Colon (tissue), 2 donors: ENCODE results near the gene EPHB2.
"Not testable (repeated sequence)": the region's sequence is repeated elsewhere in the genome, so short reads cannot be mapped to it uniquely, and the experiment has no call there.

Source experiments
- FAIRE-seq: peaks from 2 replicates; lab custom pipeline; 2012; peaks lifted over from hg19 to GRCh38; lab: Jason Lieb, UNC
- donor health status: control.
- donor health status: control.

EPHB2 gene

DNA sequence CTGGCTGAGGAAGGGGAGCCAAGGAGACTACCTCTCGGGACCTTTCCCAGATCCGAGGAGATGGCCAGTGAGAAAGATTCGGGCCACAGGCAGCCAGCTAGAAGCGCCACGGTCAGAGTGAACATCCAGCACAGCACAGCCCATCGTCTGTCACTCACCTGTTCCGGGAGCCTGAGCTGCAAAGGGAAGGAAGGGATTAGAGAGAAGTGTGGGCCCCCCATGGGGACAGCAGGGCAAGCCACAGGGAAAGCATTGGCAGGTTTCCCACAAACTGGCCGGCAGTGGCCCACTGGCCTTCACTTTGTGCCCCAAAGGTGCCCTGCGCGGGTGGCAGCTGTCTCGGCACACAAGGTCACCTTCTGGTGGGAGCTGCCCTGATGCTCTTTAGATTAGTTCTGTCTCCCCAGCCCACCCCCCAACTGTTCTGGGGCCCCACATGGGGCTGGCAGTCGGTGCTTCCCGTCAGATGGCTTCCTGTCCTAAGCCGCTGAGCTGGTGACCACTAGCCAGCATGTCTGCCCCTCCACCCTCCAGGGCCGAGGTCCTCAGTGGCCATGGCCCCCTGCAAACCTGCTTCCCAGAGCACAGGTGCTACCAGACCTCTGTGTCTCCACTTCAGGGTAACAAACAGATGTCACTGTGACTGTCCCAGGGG, 205.3 kb downstream of the EPHB2 start:
- no peak for FAIRE-seq

GRCh38 chr1:22916471-22916820, 205.8 kb downstream of the EPHB2 start:
- FAIRE-seq: no peak

- FAIRE-seq: no peak
These were observed 207.3 kb downstream of the EPHB2 start for GRCh38 chr1:22917989-22918388.

DNA sequence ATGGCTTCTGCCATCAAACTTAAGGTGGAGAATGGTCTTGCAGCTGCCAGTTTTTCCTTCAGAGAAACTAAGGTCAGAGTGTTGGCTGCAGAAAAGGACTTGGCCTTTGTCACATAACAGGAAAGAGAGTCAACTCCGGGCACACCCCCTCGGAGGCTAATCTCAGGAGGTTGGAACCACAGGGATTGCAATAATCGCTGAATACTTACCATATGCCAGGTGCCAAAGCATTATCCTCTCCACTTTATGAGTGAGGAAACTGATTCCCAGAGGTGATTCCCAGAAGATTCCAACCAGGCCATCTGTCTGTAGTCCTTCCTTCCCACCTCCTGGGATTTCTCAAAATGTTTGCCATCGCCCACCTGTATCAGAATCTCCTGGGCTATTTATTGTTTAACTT, 208.0 kb downstream of the EPHB2 start:
- FAIRE-seq: no peak

- no peak for FAIRE-seq
These were observed 208.8 kb downstream of the EPHB2 start for GRCh38 chr1:22919341-22920025.

DNA sequence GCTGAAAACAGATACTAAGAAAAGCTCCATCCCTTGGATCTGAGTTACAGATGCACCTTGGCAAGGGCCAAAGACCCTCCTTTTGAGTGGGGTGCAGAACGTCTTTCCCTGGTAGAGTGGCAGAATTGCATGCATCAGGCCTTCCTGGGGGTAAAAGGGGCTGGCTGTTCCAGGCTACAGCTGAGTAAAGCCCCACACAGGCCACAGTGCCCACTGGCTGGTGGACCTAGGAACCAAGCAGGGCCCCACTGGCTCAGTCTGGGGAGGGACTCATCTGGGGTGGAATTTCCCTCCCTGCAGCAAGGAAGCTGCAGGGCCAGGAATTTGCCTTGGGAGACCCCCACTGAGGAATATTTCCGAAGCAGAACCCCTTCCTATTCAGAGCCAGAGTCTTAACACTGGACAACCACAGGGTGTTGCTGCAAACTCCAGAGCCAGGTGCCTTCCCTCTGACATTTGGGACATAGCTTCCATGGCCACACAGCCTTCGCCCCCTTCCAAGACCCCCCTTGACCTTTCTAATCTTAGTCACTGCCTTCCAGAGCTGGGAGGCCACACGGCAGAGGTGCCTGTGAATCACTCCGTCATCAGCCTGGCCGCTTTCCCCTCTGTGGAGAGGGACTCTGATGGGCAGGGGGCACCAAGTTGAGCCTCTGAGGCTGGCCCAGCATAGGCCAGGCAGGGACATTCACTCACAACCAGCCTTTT, 209.5 kb downstream of the EPHB2 start:
- no peak for FAIRE-seq

- no peak for FAIRE-seq
These were observed 210.3 kb downstream of the EPHB2 start for GRCh38 chr1:22920734-22921451.

- FAIRE-seq: no peak
These were observed 210.9 kb downstream of the EPHB2 start for GRCh38 chr1:22921452-22922126.

DNA sequence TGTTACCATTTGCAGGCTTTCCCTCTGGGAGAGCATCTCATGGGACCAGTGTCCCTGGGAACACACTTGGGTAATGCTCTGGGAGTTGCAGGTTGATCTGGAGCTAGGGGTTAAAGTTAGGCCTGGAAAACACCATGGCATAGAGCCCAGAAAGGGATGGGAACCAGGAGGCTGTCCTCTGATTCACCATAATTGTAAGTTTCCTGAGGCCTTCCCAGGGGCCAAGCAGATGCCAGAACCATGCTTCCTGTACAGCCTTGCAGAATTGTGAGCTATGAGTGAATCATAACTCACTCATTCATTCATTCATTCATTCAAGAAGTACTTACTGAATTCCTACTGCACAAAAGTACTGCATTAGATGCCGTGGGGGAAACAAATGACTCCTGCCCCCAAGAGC, 212.0 kb downstream of the EPHB2 start:
- FAIRE-seq: no peak

GRCh38 chr1:22925111-22925510, 214.5 kb downstream of the EPHB2 start:
- no peak for FAIRE-seq

DNA sequence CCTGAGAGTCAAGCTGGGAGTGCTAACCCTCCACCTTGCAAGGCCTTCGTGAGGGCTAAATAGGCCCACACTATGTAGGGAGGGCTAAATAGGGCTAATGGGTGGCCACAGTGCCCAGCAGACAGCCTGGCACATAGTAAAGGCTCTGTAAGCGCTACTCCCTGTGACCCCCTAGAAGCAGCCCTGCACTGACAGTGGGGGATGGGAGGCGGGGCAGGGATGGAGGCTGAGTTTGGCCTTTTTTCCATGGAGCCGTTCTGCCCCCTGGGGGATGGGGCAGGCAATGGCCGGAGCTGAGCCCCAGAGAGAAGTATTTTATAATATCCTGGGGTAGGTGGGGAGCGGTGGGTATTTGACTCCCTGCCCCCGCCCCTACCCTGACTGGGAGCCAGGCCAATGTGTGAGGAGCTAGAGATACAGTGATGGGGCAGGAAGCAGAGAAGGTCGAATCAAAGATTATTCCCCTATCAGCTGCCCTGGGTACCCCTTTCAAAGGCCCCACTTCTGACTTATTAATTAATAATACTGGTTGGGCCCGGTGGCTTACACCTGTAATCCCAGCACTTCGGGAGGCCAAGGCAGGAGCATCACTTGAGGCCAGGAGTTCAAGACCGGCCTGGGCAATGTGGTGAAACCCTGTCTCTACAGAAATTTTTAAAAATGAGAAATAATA, 219.7 kb downstream of the EPHB2 start:
- FAIRE-seq: no peak

- no peak for FAIRE-seq
These were observed 222.3 kb downstream of the EPHB2 start for GRCh38 chr1:22932803-22933470.

DNA sequence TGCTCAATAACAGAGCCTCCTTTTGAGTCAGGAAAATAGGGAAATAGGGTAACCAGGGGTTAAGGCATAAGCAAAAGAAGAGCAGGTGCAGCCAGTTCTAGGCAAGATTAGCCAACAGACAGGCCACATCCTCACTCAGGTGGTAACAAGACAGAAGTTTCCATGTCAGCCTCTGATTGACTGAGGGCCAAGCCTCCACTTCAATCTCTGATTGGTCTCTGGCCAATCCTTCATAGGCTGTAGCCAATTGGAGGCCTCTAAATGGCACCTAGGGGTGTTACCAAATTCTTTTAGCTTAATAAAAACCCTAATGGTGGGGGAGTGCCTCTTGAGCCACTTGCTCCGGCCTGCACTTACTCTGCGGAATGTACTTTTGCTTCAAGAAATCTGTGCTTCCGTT, 224.8 kb downstream of the EPHB2 start:
- FAIRE-seq: no peak

DNA sequence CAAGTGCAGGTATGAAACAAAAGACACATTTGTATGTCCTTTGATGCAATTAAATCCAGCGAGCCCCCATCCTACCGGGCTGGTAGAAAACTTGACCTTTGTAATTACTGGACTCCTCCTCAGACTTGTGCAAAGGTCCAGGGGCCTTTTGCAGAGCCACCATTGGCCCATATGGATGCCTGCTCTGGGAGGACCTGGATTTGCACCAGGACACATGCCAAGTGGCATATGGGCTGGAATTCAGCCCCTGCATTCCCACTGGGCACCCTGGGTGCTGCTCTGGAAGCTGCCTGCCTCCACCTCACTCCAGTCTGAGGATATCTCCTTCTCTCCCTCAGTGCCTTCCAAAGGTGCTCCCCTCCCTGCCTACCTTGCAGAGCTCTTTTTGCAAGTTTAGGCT, 226.0 kb downstream of the EPHB2 start:
- FAIRE-seq: no peak

DNA sequence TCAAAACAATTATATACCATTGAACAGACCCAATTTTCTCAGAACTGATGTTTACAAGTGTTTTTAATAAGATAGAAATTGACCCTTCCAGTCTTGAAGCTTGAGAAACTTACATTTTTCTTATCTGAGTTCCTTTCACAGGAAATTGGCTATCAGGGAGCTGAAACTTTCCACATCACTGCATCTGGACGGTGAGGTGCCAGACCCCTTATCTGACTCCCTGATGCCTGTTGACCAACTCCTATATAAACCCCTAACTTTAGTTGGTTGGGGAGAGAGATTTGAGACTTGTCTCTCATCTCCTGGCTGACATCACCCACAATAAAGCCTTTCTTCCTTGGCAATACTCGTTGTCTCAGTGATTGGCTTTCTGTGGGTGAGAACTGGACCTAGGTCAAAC, 230.6 kb downstream of the EPHB2 start:
- FAIRE-seq: no peak

- no peak for FAIRE-seq
These were observed 233.9 kb downstream of the EPHB2 start for GRCh38 chr1:22944346-22945055.

GRCh38 chr1:22945171-22945570, 234.5 kb downstream of the EPHB2 start:
- not testable (repeated sequence) for FAIRE-seq

- no peak for FAIRE-seq
These were observed 239.2 kb downstream of the EPHB2 start for GRCh38 chr1:22949822-22950331.

- no peak for FAIRE-seq
These were observed 241.2 kb downstream of the EPHB2 start for GRCh38 chr1:22951796-22952195.

GRCh38 chr1:22952694-22953056, 242.0 kb downstream of the EPHB2 start:
- FAIRE-seq: no peak
